GM12875 (cell line): ENCODE results near the gene KDF1.

Experiments used
- H3K4me3 ChIP-seq: one replicate; pipeline ENCODE4 v1.5.1; 2011; ENCODE audit warnings: low read depth, low read length, control low read depth
- CTCF ChIP-seq: IDR thresholded peaks from 2 replicates; pipeline ENCODE4 v1.5.1; 2011; ENCODE audit warnings: low read depth, mild to moderate bottlenecking, control low read depth, inconsistent platforms, low read length, moderate library complexity, borderline replicate concordance; ENCODE audit not compliant: insufficient read depth

KDF1 gene

DNA sequence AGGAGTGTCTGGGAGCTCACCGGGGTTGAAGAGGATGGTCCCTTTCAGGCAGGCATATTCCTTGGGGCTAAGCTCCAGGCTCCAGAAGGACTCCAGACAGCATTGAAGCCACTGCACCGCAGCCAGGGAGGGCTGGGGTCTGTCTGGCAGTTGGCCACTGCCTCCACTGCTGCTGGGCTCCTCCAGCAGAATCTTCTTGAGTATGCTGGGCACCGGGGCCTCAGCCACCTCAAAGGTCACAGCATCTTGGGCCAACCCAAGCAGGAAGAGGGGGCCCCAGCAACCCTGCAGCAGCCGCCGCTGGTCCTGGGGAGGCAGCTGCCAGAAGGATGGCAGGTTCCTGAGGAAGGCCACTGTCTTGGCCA is 46.9 kb downstream of the KDF1 start:
- no peak for TF ChIP-seq CTCF
- H3K4me3 ChIP-seq, result no peak overlapping the region

- TF ChIP-seq CTCF, result no peak
- H3K4me3 ChIP-seq, result no peak overlapping the region
Measured at GRCh38 chr1:26912147-26912490, 48.1 kb downstream of the KDF1 start.

DNA sequence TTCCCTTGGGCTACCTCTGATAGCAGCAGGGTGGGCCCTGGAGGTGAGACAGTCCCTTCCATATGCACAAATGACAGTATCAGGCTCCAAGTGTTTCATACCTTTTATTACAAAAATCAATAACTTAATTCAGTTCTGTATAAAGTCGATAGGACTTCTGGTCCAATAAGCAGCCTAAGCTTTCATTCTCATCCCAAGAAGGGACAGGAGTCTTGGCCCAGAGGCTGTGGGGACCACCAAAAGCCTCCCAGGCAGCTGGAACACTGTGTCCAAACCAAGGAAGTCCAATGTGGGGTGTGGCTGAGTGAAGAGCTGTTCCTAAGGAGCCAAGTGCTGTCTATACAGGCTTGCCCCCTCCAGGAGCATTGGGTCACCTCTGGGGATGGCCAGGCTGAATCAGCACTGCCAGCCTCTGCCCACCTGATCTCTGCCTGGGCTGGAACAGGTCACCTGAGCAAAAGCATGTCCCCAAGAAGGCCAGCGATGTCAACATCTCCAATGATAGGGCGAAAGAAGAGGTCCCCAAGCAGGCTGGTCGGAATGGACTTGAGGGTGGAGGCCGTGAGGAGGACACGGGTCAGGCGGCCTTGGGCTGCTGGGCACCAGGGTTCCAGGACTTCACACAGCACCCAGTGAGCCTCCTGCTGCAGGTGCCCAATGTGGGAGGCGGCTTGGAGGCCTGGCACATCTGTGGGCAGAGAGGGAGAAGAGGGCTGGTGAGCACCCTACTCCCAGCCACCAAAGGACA is 48.7 kb downstream of the KDF1 start:
- H3K4me3 ChIP-seq, result no peak overlapping the region
- no peak for TF ChIP-seq CTCF

DNA sequence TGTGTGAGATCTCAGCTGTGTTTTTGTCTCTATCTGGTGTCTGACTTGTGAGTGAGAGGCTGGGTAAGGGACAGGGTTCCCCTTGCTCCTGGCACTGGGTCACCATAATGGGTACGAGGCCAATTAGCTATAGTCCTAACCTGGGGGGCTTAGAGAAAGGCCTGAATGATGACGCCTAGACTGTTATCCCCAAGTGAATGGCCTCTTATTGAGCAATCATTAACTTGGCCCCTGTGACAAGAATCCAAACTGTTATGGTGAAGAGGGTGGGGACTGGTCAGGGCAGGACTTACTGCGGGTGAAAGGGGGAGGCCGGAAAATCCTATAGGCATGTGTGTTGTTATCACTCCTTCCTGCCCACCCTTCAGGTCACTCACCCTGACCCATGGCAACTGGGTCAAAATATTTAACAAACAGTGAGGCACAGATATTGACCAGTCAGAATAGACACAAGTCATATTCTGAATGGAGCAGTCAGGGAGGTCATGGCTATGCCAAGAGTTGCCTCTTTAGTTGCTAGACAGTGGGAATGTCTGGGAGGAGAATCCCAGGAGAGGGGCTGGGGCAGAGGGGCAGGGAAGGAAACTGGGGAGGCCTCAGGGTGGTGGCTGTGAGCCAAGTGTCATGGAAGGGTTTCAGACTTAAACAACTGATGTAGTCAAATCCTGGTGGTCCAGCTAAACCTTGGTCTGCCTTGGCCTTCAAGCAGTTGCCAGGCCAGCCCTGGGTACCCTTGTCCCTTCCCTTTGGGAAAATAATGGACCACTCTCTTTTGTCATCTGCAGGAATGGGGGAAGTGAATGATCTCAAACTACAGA is 49.7 kb downstream of the KDF1 start:
- TF ChIP-seq CTCF, result no peak
- H3K4me3 ChIP-seq, result no peak overlapping the region

DNA sequence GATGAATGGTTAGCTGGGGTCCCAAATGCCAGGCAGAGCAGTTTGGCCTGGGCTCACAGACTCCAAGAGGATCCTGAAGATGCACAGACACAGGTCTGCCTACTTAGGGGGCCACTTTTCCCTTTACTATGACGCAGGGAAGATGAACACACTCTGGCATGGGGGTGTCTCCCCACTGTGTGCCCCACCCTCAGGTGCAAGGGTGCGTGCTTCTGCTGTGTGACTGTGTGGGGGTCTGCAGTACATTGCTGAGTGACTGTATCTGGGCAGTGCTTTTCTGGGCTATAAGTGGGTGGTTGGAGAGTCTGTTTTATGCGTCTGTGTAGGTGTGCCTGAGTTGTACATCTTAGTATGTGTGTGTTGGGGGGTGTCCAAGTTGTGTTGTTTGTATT is 50.3 kb downstream of the KDF1 start:
- H3K4me3 ChIP-seq, result no peak overlapping the region
- TF ChIP-seq CTCF, result no peak

DNA sequence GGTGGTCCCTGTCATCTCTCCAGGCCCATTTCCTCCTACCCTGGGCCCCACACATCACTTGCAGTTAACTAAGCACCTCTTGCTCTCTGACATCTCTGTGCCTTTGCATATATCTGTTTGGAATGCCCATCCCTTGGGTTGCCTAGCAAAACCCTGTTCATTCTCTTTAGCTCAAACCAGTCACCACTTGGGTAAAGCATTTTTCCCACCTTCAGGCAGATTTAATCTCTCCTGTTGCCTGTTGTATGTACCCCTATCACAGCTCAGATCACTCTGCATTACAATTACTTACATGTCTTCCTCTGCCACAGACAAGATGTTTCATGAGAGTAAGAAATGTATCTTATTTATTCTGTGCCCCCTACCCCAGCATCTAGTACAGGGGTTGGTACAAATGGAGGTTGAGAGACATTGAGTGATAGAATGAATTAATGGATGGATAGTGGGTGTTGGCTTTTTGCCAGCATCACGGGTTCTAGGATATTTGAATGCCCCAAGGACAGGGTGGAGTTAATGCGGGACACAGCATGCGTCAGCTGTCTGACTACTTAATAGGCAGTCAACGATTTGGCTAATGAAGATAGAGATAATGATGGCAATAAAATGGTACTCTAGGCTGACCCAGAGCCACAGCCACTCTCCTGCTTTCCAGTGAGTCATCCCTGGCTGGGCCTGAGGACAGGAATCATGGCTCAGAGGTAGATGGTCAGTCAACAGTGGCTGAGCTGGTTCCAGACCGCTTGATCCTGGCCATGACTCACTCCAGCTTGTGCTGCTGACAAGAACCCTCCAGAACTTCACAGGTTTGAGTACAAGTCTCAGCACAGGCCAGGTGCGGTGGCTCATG is 53.0 kb downstream of the KDF1 start:
- no peak for TF ChIP-seq CTCF
- H3K4me3 ChIP-seq, result no peak overlapping the region
